ENCODE measurements around the gene BCS1L.
A peak's percentile ranks its signal among the peaks of the same experiment; 100 is the strongest.

The BCS1L gene

GRCh38 chr2:218662377-218662776 lies 2.9 kb downstream of the BCS1L start:
- DNase-seq = no peak

DNA sequence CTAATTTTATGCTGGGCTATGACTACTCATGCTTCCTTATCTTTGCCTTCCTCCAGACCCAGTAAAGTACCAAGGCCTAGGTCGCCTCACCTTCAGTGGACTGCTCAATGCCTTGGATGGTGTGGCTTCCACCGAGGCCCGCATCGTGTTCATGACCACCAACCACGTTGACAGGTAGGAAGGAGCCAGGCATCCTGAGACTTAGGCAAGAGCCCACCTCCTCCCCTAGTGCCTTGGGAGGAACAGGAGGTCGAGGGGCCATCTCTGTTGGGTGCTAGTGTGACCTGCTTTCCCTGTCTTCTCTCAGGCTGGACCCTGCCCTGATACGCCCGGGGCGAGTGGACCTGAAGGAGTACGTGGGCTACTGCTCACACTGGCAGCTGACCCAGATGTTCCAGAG lies 3.3 kb downstream of the BCS1L start:
- no peak for DNase-seq

DNA sequence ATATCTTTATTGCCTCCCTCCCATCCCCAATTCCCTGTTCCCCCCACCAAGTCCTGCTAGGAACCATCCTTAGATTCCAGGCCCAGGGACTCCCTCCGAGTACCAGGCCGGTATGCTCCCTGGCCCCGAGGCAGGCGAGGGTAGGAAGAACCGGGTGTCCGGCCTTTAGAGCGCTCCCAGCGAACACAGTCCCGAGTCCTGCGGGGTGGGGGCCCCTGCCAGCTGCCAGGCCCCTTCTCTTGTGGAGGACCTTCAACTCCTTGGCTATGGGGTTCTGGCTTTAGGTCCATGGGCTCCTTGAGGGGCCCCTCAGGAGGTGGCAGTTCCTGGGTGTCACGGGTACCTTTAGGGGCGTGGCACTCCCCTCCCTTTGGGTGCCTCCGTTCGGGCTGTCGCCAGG lies 4.4 kb downstream of the BCS1L start:
- no peak for DNase-seq

DNA sequence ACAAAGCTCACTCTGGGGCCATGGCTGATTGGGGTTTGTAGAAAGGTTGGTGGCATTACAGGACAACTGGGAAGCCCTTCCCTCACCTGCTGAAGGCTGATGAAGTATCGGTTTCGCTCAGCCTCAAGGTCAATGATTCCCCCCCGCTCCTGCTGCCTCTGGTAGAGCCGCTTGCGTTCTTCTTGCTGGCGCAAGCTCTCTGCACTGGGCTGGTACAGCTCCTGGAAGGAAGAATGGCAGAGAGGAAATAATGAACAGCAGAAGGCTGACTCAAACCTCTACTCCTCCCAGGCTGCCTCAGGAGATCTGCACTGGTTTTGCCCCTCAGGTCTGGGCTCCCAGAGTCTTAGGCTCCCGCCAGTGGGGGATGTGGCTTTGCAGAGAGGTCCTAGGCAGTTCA lies 5.2 kb downstream of the BCS1L start:
- no peak for DNase-seq

- DNase-seq = no peak
Observed at GRCh38 chr2:218671097-218671653, 11.7 kb downstream of the BCS1L start.

- peak; percentile 24 to 94 (median 81) for DNase-seq
Observed at GRCh38 chr2:218671654-218672566, 12.4 kb downstream of the BCS1L start, which contains the start of the genes RNF25 and STK36. Gene RNF25 (minus strand): TSS chr2:218672002. CDS start chr2:218671970, 32 bp downstream. Gene STK36 (plus strand): TSS chr2:218672086. CDS start chr2:218672830, 744 bp downstream.

- no peak for DNase-seq
Observed at GRCh38 chr2:218679119-218679518, 19.6 kb downstream of the BCS1L start.

DNA sequence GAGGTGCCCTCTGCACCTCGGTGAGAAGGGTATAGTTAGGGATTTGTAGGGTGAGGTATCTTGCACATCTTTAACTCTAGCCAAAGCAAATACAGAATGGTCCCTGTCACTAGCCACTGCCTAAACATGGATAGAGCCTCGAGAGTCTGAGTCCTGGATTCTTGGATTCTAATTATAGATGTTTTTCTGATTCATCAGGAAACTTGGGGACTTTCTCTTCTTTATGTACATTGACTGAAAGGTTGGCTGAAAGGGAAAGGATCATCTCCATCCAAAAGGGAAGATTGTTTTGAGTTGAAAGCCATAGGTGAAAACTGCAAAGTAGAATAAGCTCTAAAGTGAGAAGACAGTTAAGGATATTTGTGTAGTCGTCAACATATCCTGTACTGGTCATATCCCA lies 20.6 kb downstream of the BCS1L start:
- no peak for DNase-seq

- peak in 24 of 51 donors; percentile 1 to 60 (median 30) for DNase-seq
Observed at GRCh38 chr2:218687400-218688060, 28.0 kb downstream of the BCS1L start.

- DNase-seq = no peak
Observed at GRCh38 chr2:218691234-218691633, 31.8 kb downstream of the BCS1L start.

GRCh38 chr2:218694405-218695145 lies 35.1 kb downstream of the BCS1L start:
- DNase-seq = no peak

GRCh38 chr2:218698885-218699284 lies 39.4 kb downstream of the BCS1L start:
- DNase-seq = no peak

GRCh38 chr2:218701806-218702205 lies 42.3 kb downstream of the BCS1L start:
- peak in 11 of 51 donors; percentile 7 to 34 (median 20) for DNase-seq

DNA sequence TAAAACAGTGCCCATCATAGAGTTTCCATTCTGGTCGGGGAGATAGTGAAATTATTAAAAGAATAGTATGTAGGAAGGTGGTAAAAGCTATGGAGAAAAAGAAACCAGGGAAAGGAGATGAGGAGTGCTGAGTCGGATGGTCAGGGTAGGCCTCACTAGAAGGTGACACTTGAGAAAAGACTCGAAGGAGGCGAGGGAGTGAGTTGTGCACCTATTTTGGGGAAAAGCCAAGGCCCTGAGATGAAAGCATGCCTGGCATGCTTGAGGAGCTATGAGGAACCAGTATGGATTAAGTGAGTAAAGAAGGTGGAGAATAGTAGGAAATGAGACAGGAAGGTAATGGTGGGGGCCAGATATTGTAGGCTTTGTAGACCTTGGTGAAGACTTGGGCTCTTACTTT lies 43.9 kb downstream of the BCS1L start:
- no peak for DNase-seq

- no peak for DNase-seq
Observed at GRCh38 chr2:218708086-218708485, 48.6 kb downstream of the BCS1L start.

DNA sequence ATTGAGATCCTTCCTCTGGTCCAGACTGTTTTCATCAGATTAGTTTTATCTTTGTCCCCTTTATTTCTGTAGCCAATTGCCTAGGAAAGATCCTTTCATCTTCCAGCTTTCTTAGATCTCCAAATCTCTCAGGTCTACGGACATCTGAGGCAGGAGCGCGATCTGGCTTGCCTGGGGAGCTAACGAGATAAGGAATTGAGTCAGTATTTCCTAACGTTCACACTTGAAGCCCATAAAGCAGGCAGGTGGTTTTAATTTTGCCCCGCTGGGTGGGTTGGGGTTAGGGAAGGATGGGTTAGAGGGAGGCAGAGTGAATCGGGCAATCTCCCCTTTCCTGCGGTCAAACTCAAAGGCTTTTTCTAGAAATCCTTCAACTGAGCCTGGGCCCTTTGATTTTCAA lies 50.4 kb downstream of the BCS1L start:
- DNase-seq = no peak

- DNase-seq = peak in 1 of 51 donors; percentile 52
Observed at GRCh38 chr2:218710334-218710686, 50.8 kb downstream of the BCS1L start.

DNA sequence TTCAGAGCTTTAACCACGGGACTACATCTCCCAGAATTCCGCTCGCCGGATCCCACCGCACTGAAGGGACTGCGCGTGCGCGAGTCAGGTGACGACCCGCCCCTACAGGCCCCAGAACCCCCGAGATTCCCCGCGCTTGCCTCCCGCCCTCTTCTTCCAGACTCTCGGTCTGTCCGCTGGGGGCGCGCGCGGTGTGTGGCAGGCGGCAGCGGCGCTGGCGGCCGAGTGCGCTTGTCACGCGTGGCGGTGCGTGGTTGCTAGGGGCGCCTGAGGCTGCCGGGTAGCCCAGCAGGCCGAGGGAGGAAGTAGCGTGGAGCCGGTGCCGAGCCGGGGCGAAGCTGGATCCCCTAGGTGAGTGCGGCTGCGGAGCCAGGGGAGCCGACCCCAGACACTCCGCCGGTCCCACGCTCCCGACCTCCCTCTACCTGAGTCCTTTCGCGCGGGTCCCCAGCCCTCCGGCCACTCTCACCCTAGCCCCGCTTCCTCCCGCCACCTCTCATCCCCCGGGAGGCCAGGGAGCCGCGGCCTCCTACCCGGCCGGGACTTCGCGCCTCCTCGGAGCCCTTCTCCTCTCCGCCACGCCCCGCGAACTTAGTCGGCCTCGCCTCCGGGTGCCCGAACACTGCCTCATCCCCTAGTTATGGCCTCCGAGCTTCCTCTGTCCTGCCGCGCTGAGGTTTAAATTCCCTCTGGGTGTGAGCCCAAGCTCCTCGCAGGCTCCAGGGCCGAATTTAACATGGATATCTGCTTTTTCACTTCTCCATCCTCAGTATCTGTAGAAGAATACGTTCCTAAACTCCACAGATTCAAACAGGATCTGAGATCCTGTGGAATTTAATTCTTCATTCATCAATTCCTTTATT lies 51.4 kb downstream of the BCS1L start, which contains the start of gene TTLL4:
TTLL4 (plus strand) TSS at position 149 of the 863 bp plus-strand sequence. CDS start 26,842 bp downstream, outside the sequence.
- peak; percentile 77 to 100 (median 97) for DNase-seq

GRCh38 chr2:218711550-218711929 lies 52.1 kb downstream of the BCS1L start:
- no peak for DNase-seq
